Natural killer cell (primary cell): ENCODE data around the gene FNDC7. TPM values are rescaled to one million over a fixed set of nuclear protein-coding genes. Genes with fewer than 3 reads are reported as not detected.

Experiments
- ATAC-seq, 3 donors: fragments of 150-1000 bp in 2 of 3; fragments of 200-7000 bp in 1 of 3; cut with Tn5 transposase; 1 replicate in 1 of 3; 2 replicates in 2 of 3; pipeline ENCODE4 v1.10.0; 2021; ENCODE audit warnings: mild to moderate bottlenecking in 2 of 3, moderate library complexity in 2 of 3
- DNase-seq, 2 donors: peaks; one replicate each; pipeline versions ENCODE4 v3.0.0 to v3.0.0-alpha.2; 2013 to 2021; ENCODE audit warnings: mixed read lengths in 1 of 2
- H3K27ac ChIP-seq: one replicate; pipeline ENCODE4 v1.5.1; 2013; ENCODE audit warnings: mild to moderate bottlenecking, low read length
- H3K27me3 ChIP-seq: one replicate; pipeline ENCODE4 v1.6.1; 2013; ENCODE audit warnings: low read length; ENCODE audit not compliant: control insufficient read depth, insufficient read depth
- H3K36me3 ChIP-seq: one replicate; pipeline ENCODE4 v1.6.1; 2013; ENCODE audit warnings: low read length; ENCODE audit not compliant: control insufficient read depth, insufficient read depth
- H3K4me1 ChIP-seq: one replicate; pipeline ENCODE4 v1.6.1; 2013; ENCODE audit warnings: low read length; ENCODE audit not compliant: control insufficient read depth, insufficient read depth
- H3K4me3 ChIP-seq: one replicate; pipeline ENCODE4 v1.5.1; 2013; ENCODE audit warnings: low read length
- H3K9me3 ChIP-seq: one replicate; pipeline ENCODE4 v1.6.1; 2013; ENCODE audit warnings: low read length; ENCODE audit not compliant: control insufficient read depth, insufficient read depth
- H3K27ac Mint-ChIP-seq, 2 donors: one replicate each; pipeline ENCODE4 v1.8.0; 2022; ENCODE audit warnings: mild to moderate bottlenecking in 2 of 2, mixed read lengths in 2 of 2, moderate library complexity in 1 of 2
- H3K27me3 Mint-ChIP-seq, 2 donors: one replicate each; pipeline ENCODE4 v1.8.0; 2022; ENCODE audit warnings: low read depth in 2 of 2, mixed read lengths in 2 of 2
- H3K36me3 Mint-ChIP-seq: one replicate; pipeline ENCODE4 v1.8.0; 2022; ENCODE audit warnings: mixed read lengths
- H3K4me1 Mint-ChIP-seq, 2 donors: one replicate each; pipeline ENCODE4 v1.8.0; 2022; ENCODE audit warnings: mixed read lengths in 2 of 2
- H3K4me3 Mint-ChIP-seq: one replicate; pipeline ENCODE4 v1.8.0; 2022; ENCODE audit warnings: mild to moderate bottlenecking, moderate library complexity, mixed read lengths
- H3K9me3 Mint-ChIP-seq, 2 donors: one replicate each; pipeline ENCODE4 v1.8.0; 2022; ENCODE audit warnings: mixed read lengths in 2 of 2
- WGBS: methylation state at CpG from one replicate; pipeline ENCODE4 v1.1.7; 2013; ENCODE audit warnings: missing lambda C conversion rate; ENCODE audit not compliant: insufficient coverage; 5-methylcytosine and 5-hydroxymethylcytosine counted together
- intact Hi-C: fragments of 100-400 bp; cut with micrococcal nuclease; formaldehyde crosslinking; loops from one replicate; pipeline ENCODE4 v1.14.2; 2022
- total RNA-seq, 4 donors: library from RNA; stranded (reverse); fragments of 120-200 nt in 1 of 4; gene quantifications; one replicate each; pipeline versions ENCODE4 v1.2.3 to v1.2.4, GENCODE V29; 2013 to 2022
- TF ChIP-seq, protein P1 (sequence below): fragments of 200-600 bp; IDR thresholded peaks from one replicate; pipeline ENCODE4 v1.8.0; 2022; ENCODE audit warnings: antibody characterized with exemption

FNDC7 gene
- total RNA-seq, 3 donors from 2014 or later (not counting 1 experiment from before 2014, with no cell fraction given): 0.14 to 0.43 TPM; not detected in 1

DNA sequence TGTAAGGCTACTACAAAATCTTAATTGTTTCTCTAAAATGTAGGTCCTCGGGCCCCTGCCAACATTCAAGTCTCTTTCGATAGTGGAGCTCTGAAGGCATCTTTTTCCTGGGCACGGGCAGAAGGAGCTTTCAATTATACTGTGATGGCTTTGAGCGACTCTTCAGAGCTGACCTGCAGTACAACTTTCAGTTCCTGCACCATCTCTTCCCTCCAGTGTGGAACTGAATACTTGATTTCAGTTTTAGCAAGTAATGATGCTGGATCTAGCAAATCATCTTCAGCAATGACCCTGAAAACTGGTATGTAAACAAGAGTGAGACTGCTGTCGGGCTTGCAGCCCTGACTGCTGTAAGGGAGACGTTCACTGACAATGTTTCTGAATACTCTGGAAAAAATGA lies 9.6 kb downstream of the FNDC7 start:
- no peak overlapping the region for H3K27ac Mint-ChIP-seq
- intact Hi-C loops: no loop called here
- H3K9me3 Mint-ChIP-seq: no peaks in the 10 kb centered on the region
- ATAC-seq: no peak
- H3K4me1 Mint-ChIP-seq: no peaks in the 10 kb centered on the region
- peaks cover 5 to 7% of the 10 kb centered on the region in 2 donors for H3K27me3 Mint-ChIP-seq
- TF ChIP-seq, protein P1, sequence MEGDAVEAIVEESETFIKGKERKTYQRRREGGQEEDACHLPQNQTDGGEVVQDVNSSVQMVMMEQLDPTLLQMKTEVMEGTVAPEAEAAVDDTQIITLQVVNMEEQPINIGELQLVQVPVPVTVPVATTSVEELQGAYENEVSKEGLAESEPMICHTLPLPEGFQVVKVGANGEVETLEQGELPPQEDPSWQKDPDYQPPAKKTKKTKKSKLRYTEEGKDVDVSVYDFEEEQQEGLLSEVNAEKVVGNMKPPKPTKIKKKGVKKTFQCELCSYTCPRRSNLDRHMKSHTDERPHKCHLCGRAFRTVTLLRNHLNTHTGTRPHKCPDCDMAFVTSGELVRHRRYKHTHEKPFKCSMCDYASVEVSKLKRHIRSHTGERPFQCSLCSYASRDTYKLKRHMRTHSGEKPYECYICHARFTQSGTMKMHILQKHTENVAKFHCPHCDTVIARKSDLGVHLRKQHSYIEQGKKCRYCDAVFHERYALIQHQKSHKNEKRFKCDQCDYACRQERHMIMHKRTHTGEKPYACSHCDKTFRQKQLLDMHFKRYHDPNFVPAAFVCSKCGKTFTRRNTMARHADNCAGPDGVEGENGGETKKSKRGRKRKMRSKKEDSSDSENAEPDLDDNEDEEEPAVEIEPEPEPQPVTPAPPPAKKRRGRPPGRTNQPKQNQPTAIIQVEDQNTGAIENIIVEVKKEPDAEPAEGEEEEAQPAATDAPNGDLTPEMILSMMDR: no peak
- no peak overlapping the region for H3K27ac ChIP-seq
- no peaks in the 10 kb centered on the region for H3K27me3 ChIP-seq
- no peaks in the 10 kb centered on the region for H3K36me3 Mint-ChIP-seq
- no peaks in the 10 kb centered on the region for H3K9me3 ChIP-seq
- no peaks in the 10 kb centered on the region for H3K36me3 ChIP-seq
- no peaks in the 10 kb centered on the region for H3K4me1 ChIP-seq
- H3K4me3 ChIP-seq: no peak overlapping the region
- no peak for DNase-seq
- WGBS: 92% methylated on average over 6 of the region's 6 CpGs
- no peak overlapping the region for H3K4me3 Mint-ChIP-seq

- no peak overlapping the region for H3K4me3 ChIP-seq
- ATAC-seq (no peak), DNase-seq (no peak)
- no peaks in the 10 kb centered on the region for H3K27me3 ChIP-seq
- Mint-ChIP-seq H3K4me3 (no peak overlapping the region), H3K9me3 (no peaks in the 10 kb centered on the region), H3K4me1 (no peaks in the 10 kb centered on the region), H3K27ac (no peak overlapping the region), H3K27me3 (peaks cover 8 to 10% of the 10 kb centered on the region in 2 donors), H3K36me3 (no peaks in the 10 kb centered on the region)
- no peak overlapping the region for H3K27ac ChIP-seq
- TF ChIP-seq, protein P1: no peak
- H3K9me3 ChIP-seq: no peaks in the 10 kb centered on the region
- no peaks in the 10 kb centered on the region for H3K36me3 ChIP-seq
- 89% methylated on average over 1 of the region's 1 CpG for WGBS
- no peaks in the 10 kb centered on the region for H3K4me1 ChIP-seq
- intact Hi-C loops: no loop called here
Observed at GRCh38 chr1:108725906-108726305, 13.2 kb downstream of the FNDC7 start.

DNA sequence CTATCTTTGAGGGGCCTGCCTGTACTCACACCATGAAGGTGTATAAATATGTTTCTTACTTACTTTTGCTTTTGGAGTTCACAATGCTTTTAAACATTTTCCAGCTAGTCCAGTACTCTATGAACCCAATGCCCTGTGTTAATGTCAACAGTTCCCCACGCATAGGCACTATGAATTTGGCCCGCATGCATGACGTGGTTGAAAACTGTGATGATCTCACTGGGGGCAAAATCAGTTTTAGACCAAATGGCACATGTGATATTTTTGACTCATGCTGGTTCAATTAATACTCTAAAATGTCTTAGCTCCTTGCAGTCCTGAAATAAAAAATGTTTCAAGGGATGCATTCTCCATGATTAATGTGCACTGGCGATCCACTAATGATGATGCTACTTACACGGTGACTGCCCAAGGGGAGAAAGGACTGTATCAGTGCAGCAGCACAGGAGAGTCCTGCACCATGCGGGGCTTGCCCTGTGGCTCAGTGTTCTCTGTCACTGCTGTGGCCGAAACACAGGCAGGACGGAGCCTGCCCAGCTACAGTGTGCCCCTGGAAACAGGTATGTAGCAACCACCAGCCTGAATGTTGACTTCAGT lies 15.7 kb downstream of the FNDC7 start:
- H3K4me3 Mint-ChIP-seq: no peak overlapping the region
- H3K9me3 Mint-ChIP-seq: no peaks in the 10 kb centered on the region
- ATAC-seq (no peak), DNase-seq (no peak)
- no peaks in the 10 kb centered on the region for H3K27me3 ChIP-seq
- no peak overlapping the region for H3K27ac ChIP-seq
- WGBS: 92% methylated on average over 8 of the region's 8 CpGs
- peaks cover 9 to 10% of the 10 kb centered on the region in 2 donors for H3K27me3 Mint-ChIP-seq
- no peaks in the 10 kb centered on the region for H3K36me3 ChIP-seq
- no peaks in the 10 kb centered on the region for H3K9me3 ChIP-seq
- TF ChIP-seq, protein P1: no peak
- H3K27ac Mint-ChIP-seq: no peak overlapping the region
- H3K36me3 Mint-ChIP-seq: no peaks in the 10 kb centered on the region
- no peaks in the 10 kb centered on the region for H3K4me1 ChIP-seq
- no peak overlapping the region for H3K4me3 ChIP-seq
- intact Hi-C loops: no loop called here
- no peaks in the 10 kb centered on the region for H3K4me1 Mint-ChIP-seq

DNA sequence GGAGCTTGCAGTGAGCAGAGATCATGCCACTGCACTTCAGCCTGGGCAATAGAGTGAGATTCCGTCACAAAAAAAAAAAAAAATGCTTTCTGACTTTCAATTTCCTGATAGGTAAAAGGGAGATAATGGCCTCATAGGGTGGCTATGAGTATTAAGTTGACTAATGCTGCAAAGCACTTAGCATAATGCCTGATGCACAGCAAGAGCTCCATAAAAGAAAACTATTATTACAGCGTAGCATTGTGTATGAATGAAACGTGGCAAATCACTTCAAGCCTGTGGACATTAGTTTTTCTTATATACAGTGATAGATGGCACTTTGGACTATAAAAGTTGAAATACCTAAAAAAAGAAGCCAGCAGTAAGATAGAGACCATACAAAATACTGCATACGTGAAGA lies 16.8 kb downstream of the FNDC7 start:
- H3K4me3 ChIP-seq: no peak overlapping the region
- H3K4me1 ChIP-seq: no peaks in the 10 kb centered on the region
- 89% methylated on average over 3 of the region's 4 CpGs for WGBS
- no peak for DNase-seq
- Mint-ChIP-seq H3K36me3 (no peaks in the 10 kb centered on the region), H3K4me3 (no peak overlapping the region), H3K27me3 (peaks cover 9 to 10% of the 10 kb centered on the region in 2 donors), H3K9me3 (no peaks in the 10 kb centered on the region), H3K27ac (no peak overlapping the region), H3K4me1 (no peaks in the 10 kb centered on the region)
- H3K27me3 ChIP-seq: no peaks in the 10 kb centered on the region
- no peaks in the 10 kb centered on the region for H3K9me3 ChIP-seq
- no peak for ATAC-seq
- intact Hi-C loops: no loop called here
- no peak overlapping the region for H3K27ac ChIP-seq
- H3K36me3 ChIP-seq: no peaks in the 10 kb centered on the region
- TF ChIP-seq, protein P1: no peak
